Left renal cortex interstitium (tissue), 4 donors: Measurements from ENCODE around the gene C1orf210. TPM values are rescaled to one million over a fixed set of nuclear protein-coding genes. Genes with fewer than 3 reads are reported as not detected.

Experiments used
- DNase-seq, 4 donors: peaks; one replicate each; pipeline ENCODE4 v3.0.0-alpha.2; 2013; ENCODE audit warnings: low read depth in 4 of 4, low spot score in 2 of 4, missing footprints in 1 of 4
- polyA plus RNA-seq, 4 donors: library from polyadenylated mRNA; unstranded; fragments of 120-200 nt; gene quantifications; one replicate each; pipeline ENCODE4 v1.2.1, GENCODE V29; 2013; ENCODE audit not compliant: insufficient read length in 4 of 4

C1orf210 gene
- polyA plus RNA-seq, 4 donors, result 23.8 to 26.2 (median 24.8) TPM

GRCh38 chr1:43253876-43254275, 31.5 kb downstream of the C1orf210 start:
- no peak for DNase-seq

GRCh38 chr1:43253173-43253572, 32.2 kb downstream of the C1orf210 start:
- no peak for DNase-seq

DNA sequence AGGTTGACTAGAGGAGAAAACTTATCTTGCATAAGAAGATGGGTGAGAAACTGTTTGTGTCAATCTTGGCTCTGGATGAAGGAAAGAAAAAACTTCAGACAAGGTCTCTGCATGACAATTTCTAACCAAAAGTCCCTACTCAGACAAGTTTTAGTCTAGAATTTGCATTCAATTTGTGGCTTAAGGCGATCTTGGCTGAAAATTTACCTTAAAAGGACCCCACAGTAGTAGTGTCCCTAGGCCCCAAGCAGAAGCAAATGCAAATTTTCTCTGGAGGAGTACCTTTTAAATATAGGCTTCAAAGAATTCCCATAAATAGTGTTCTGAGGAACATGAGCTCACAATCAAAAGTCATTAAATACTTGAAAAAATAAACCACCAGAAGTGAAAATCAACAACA, 33.2 kb downstream of the C1orf210 start:
- no peak for DNase-seq

GRCh38 chr1:43251024-43251423, 34.4 kb downstream of the C1orf210 start:
- no peak for DNase-seq

- no peak for DNase-seq
These were observed 35.0 kb downstream of the C1orf210 start for GRCh38 chr1:43250351-43250761.

DNA sequence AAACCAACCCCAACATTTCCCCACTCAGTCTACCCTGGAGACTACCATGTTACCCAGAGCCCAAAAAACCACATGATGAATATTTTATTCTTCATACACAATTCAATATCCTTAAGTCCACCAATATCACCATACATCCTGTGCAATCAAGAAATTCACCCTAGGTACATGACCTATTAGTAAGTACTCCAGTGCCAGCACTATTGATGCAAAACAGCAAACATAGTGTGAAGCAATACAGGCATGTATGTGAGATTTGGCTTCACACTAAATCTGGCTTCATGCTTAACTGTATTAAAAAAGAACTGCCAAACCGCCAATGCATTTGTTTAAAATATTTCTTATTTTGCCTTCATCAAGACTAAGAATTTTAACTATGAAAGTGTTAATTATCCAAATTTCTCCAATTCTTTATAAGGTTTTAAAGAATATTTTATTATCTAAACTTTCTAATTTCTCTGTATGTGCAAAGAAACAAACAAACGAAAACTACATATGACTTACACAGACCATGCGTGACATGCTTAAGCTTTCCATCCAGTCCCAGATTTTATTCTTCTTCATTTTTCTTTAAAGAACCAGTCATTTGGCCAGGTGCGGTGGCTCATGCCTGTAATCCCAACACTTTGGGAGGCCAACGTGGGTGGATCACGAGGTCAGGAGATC, 38.0 kb downstream of the C1orf210 start:
- no peak for DNase-seq

DNA sequence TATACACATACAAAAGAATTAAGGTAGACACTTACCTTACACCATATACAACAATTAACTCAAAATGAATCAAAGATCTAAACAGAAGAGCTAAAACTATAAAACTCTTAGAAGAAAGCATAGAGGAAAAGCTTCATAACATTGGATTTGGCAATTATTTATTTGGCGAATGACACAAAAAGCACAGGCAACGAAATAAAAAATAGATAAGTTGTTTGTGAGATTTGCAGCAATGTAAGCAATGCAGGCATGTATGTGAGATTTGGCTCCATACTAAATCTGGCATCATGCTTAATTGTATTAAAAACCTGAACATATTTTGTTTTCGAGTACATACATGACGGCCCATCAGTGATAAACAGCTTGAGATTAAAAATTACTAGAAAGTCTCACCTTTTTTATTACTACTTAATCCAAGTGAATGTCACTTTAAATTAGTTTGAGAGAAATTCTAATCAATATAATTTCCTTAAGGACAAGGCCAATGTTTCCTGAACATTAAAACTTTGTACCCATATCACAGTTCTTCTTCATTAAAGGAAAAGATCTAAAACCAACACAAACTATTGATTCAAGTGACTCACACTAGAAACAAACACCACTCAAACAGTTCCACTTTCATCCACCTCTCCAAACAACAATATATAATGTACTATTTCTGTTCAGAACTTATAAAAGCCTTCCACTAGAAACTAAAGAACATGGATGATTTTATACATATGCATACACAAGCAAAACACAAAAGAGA, 38.7 kb downstream of the C1orf210 start:
- no peak for DNase-seq

DNA sequence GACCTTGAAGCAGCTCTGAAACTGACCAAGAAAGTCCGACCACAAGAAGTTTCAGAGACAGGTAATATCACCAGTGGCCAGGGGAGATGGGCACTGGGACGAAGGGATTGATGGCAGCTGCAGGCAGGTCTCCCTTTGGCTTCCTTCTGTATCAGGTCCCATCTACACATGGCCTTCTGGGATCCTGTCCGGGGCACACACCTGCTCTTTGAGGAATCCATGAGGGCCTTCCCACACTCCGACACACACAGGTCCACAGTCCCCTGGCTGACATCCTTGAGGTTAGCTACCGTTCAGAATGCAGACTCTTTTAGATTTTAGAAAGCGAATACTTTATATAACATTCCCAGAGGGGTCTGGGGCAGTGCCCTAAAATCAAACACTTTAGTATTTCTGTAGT, 42.1 kb downstream of the C1orf210 start:
- no peak for DNase-seq

- no peak for DNase-seq
These were observed 44.0 kb downstream of the C1orf210 start for GRCh38 chr1:43241413-43241836.

DNA sequence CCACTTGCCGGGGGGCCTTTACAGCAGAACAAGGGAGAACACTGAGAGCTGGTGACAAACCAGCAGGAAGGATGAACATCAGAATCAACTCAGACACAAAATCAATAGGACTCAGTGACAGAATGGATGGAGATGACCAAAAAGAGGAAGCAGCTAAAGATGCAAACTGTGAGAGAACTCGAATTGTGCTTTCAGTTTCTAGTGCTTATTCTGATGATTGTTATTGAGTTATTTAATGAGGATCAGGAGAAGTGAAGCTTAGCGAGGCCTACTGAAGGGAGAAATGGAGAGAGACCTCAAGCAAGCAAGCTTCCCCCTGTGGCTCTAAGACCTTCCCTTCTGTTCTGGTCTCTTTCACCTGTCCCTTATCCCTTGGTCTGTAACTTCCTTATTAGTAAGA, 45.9 kb downstream of the C1orf210 start:
- DNase-seq, result no peak

DNA sequence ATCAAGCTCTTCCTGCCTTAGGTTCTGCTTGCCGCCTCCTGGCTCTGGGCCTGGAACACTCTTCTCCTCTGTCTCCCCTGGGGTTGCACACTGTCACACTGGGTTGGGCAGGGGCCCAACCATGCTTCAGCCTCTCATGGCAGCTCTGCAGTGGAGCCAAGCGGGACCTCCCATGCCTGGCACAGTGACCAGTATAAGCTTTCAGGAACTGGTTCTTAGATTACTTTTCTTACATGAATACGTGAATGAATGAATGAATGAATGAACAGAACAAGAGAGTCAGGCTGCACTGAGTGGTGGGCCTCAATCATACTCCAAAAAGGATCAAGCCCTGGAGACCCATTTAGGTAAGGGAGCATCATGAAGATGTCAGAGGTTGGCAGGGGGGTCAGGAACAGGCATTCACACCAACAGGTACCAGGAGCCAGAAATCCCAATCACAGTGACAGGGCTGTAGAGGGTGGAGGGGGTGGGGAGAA, 46.4 kb downstream of the C1orf210 start:
- no peak for DNase-seq

- DNase-seq, result peak in 3 of 4 donors; percentile 7 to 50 (median 28)
These were observed 47.3 kb downstream of the C1orf210 start for GRCh38 chr1:43238085-43238484.

GRCh38 chr1:43237121-43237520, 48.3 kb downstream of the C1orf210 start:
- DNase-seq, result no peak

DNA sequence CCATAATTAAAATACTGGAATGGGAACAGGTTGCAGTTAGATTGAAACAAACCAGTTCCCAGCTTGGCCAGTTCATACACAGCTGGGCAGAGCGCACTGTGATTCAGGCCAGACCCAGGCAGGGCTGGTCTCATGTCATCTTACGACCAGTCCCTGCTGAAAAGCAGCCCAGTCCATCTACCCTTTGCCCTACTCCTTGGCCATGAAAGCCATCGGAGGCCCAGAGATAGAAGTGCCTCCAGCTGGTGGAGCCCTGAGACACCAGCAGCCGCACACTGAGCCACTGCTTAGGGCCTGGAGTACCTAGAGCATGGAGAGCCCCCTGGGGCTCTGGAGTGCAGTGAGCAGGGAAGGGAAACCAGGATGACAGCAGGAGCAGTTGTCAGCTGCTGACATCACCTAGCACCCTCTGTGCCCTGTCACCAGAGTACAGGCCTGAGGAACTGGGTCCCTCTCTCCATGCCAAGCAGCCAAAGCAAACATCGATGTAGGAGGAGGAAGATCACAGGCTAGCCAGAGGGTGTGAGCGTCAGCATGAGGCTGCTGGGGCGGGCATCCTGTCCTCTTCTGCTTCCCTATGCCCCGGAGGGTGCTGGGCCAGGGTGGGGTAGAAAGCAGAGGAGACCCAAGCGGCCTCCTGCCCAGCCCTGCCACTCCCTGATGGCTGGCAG, 49.8 kb downstream of the C1orf210 start:
- no peak for DNase-seq

DNA sequence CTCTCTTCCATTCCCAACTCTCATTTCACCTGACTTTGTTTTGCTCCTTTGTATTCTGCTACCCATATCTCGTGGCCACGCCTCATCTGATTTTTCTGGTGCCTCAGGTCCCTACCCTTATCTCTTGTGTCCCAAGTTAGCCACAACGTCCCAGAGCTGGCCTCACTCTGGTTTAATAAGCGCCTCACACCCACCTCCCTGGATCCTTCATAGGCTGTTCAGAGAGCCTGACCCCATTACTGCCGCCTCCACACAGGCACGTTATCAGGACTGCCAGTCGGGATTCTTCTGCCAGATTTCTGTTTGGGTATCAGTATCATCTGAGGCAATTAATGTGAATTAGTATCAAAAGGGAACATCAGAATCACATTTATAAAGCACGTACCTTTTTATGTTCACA, 50.3 kb downstream of the C1orf210 start:
- DNase-seq, result no peak

- no peak for DNase-seq
These were observed 51.1 kb downstream of the C1orf210 start for GRCh38 chr1:43234267-43234666.

DNA sequence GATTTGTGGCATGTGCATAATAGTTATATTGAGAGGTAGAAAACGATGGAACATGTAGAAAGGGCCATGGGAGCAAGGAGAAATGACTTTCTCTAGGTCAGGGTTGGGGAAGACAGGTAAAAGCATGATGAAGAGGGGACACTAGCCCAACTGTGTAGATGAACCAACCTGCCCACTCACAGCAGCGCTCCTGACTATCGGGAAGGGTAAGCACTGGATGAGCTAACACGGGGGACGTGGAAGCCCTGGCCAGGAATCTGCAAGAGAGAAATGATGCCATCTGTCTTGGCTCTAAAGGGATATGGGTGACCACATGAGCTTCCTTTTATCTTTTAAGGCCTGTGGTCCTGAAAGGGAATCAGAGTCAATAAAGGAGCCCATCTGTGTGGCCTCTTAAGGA, 51.8 kb downstream of the C1orf210 start:
- DNase-seq, result no peak

DNA sequence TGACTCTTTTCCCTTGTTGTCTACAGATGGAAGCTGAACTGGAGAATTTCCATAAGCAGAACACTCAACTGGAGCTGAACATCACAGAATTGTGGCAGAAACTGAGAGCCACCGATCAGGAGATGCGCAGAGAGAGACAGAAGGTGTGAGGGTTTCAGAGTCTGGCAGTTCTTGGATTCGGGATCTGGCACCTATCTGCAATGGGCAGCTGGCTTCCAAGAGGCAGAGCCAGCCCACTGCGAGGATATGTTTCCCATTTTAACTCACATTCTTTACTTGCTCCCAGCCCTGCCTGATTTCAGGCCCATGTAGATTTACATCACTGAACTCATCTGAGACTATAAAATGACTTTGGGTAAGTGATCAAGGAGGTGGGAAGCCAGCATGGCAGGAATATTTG, 52.9 kb downstream of the C1orf210 start:
- no peak for DNase-seq

GRCh38 chr1:43232074-43232473, 53.3 kb downstream of the C1orf210 start:
- no peak for DNase-seq
